Skeletal muscle tissue (tissue), 4 donors: Measurements from ENCODE around the gene AURKB. TPM values are rescaled to one million over a fixed set of nuclear protein-coding genes. Genes with fewer than 3 reads are reported as not detected.
A peak's percentile ranks its signal among the peaks of the same experiment; 100 is the strongest.

ENCODE experiments used
- H3K27ac ChIP-seq: one replicate; pipeline ENCODE4 v1.7.0; 2013; ENCODE audit warnings: mild to moderate bottlenecking, low read depth, low read length, inconsistent platforms
- H3K27me3 ChIP-seq, 3 donors: one replicate each; pipeline ENCODE4 v1.7.0; 2013; ENCODE audit warnings: low read length in 3 of 3; ENCODE audit not compliant: control insufficient read depth in 3 of 3, insufficient read depth in 3 of 3
- H3K36me3 ChIP-seq, 3 donors: one replicate each; pipeline ENCODE4 v1.7.0; 2013; ENCODE audit warnings: low read length in 3 of 3; ENCODE audit not compliant: control insufficient read depth in 3 of 3, insufficient read depth in 3 of 3
- H3K4me1 ChIP-seq, 3 donors: one replicate each; pipeline ENCODE4 v1.7.0; 2013; ENCODE audit warnings: low read length in 3 of 3, mild to moderate bottlenecking in 3 of 3; ENCODE audit not compliant: control insufficient read depth in 3 of 3, insufficient read depth in 3 of 3
- H3K4me3 ChIP-seq, 3 donors: one replicate each; pipeline ENCODE4 v1.7.0; 2013; ENCODE audit warnings: low read length in 3 of 3
- H3K9ac ChIP-seq, 3 donors: one replicate each; pipeline ENCODE4 v1.7.0; 2013; ENCODE audit warnings: low read length in 3 of 3, mild to moderate bottlenecking in 3 of 3, moderate library complexity in 2 of 3, low read depth in 1 of 3
- H3K9me3 ChIP-seq, 3 donors: one replicate each; pipeline ENCODE4 v1.7.0; 2013; ENCODE audit warnings: low read length in 3 of 3; ENCODE audit not compliant: control insufficient read depth in 3 of 3
- total RNA-seq: library from RNA; depleted of rRNA; stranded (reverse); fragments of >200 nt; gene quantifications from one replicate; pipeline ENCODE4 v1.2.3, GENCODE V29; 2014
- donor health status: Osteomylitis.

The AURKB gene
- total RNA-seq, 1 donor from 2014 or later = 5.7 TPM

DNA sequence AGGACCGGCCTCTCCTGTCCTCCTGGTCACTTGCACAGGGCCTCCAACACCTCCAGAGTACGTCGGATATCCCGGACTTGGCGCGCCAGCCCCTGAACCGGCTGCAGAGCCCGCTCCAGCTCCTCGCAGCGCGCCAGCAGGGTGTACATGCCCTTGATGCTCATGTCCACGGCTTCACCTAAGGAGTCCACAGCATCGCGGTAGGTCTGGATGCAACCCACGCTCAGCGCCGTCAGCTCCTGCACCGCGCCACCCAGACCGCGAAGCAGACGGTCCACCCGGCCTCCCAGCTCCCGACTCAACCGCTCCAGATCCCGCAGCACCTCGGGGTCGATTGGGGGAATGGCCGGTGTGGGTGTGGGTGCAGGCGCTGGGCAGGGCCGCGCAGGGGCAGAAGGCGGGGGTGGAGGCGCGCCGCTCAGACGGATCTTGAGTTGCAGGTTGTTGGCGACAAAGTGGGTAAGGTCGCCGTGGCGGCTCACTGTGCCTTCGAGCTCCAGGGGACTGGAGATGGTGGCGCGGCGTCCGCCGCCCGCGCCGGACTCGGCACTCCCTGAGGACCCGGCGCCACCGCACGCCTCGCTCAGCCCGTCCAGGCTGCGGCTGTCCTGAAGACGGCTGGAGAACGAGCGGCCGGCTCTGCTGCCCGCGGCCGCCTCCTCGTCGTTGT lies 21.2 kb downstream of the AURKB start:
- peak overlapping the region; percentile 83 to 89 (median 84) for H3K9ac ChIP-seq
- H3K27ac ChIP-seq = peak overlapping the region; percentile 88
- H3K4me1 ChIP-seq = peaks cover 47 to 51% (median 49%) of the 10 kb centered on the region in 3 donors
- H3K27me3 ChIP-seq = no peaks in the 10 kb centered on the region
- no peaks in the 10 kb centered on the region for H3K9me3 ChIP-seq
- H3K4me3 ChIP-seq = peak overlapping the region; percentile 81 to 96 (median 94)
- no peaks in the 10 kb centered on the region for H3K36me3 ChIP-seq

DNA sequence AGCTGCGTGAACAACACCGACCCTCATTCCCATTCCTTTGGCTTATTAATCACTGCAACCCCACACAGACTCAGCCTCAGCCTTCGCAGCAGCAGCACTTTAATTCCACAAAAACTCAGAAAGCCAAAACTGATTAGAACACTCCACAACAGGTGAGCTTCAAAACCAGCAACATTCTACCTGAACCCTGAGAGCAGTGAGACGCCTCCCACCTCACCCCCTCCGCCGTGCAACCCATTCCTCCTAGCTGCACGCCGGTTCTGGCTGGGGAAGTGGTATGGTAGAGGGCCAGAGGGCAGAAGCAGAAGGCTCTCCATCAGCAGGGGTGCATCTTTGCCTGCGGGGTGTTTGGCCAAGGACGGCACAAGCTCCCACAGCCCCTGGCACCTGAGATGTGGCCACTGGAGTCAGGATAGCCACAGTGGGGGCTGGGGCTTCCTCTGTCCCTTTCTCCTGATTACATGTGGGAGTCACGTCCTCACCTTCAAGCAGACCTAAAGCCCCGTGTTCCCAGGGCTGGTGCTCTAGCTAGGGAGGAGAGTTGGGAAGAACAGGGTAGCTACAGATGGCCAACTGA lies 22.0 kb downstream of the AURKB start:
- Histone ChIP-seq H3K27me3 (no peaks in the 10 kb centered on the region), H3K4me3 (peak overlapping the region; percentile 81 to 96 (median 94)), H3K9me3 (no peaks in the 10 kb centered on the region), H3K36me3 (no peaks in the 10 kb centered on the region), H3K4me1 (peaks cover 47 to 51% (median 49%) of the 10 kb centered on the region in 3 donors), H3K27ac (peak overlapping the region; percentile 77), H3K9ac (peak overlapping the region; percentile 83 to 89 (median 84))

GRCh38 chr17:8187517-8188262 lies 22.7 kb downstream of the AURKB start:
- H3K9me3 ChIP-seq = no peaks in the 10 kb centered on the region
- H3K27me3 ChIP-seq = no peaks in the 10 kb centered on the region
- peak overlapping the region; percentile 87 to 96 (median 94) for H3K4me3 ChIP-seq
- H3K9ac ChIP-seq = peak overlapping the region; percentile 83 to 89 (median 84)
- peak overlapping the region; percentile 77 for H3K27ac ChIP-seq
- H3K36me3 ChIP-seq = no peaks in the 10 kb centered on the region
- H3K4me1 ChIP-seq = peaks cover 45 to 49% (median 48%) of the 10 kb centered on the region in 3 donors

GRCh38 chr17:8186787-8187516 lies 23.4 kb downstream of the AURKB start:
- H3K4me1 ChIP-seq = peaks cover 38 to 43% (median 42%) of the 10 kb centered on the region in 3 donors
- H3K27ac ChIP-seq = peak overlapping the region; percentile 77
- H3K36me3 ChIP-seq = no peaks in the 10 kb centered on the region
- H3K4me3 ChIP-seq = peak overlapping the region; percentile 87 to 96 (median 94)
- no peaks in the 10 kb centered on the region for H3K9me3 ChIP-seq
- H3K27me3 ChIP-seq = no peaks in the 10 kb centered on the region
- H3K9ac ChIP-seq = peak overlapping the region in 2 of 3 donors; percentile 82 to 89

GRCh38 chr17:8186446-8186786 lies 24.0 kb downstream of the AURKB start:
- Histone ChIP-seq H3K27ac (peak overlapping the region; percentile 77), H3K36me3 (no peaks in the 10 kb centered on the region), H3K4me3 (peak overlapping the region; percentile 87 to 96 (median 94)), H3K9me3 (no peaks in the 10 kb centered on the region), H3K27me3 (no peaks in the 10 kb centered on the region), H3K4me1 (peaks cover 32 to 37% (median 37%) of the 10 kb centered on the region in 3 donors), H3K9ac (peak overlapping the region; percentile 82 to 89 (median 84))

GRCh38 chr17:8185582-8186445 lies 24.6 kb downstream of the AURKB start:
- Histone ChIP-seq H3K4me3 (peak overlapping the region; percentile 87 to 96 (median 94)), H3K27ac (peak overlapping the region; percentile 77), H3K36me3 (no peaks in the 10 kb centered on the region), H3K9me3 (no peaks in the 10 kb centered on the region), H3K27me3 (no peaks in the 10 kb centered on the region), H3K9ac (peak overlapping the region; percentile 84 to 89 (median 88)), H3K4me1 (peaks cover 31 to 36% (median 34%) of the 10 kb centered on the region in 3 donors)

- Histone ChIP-seq H3K27me3 (no peaks in the 10 kb centered on the region), H3K27ac (no peak overlapping the region), H3K9me3 (no peaks in the 10 kb centered on the region), H3K36me3 (no peaks in the 10 kb centered on the region), H3K4me3 (peak overlapping the region; percentile 64 to 82 (median 79)), H3K4me1 (peaks cover 20 to 28% (median 28%) of the 10 kb centered on the region in 3 donors), H3K9ac (peak overlapping the region in 2 of 3 donors; percentile 70 to 84)
Measured at GRCh38 chr17:8176998-8177731, 33.2 kb downstream of the AURKB start.

DNA sequence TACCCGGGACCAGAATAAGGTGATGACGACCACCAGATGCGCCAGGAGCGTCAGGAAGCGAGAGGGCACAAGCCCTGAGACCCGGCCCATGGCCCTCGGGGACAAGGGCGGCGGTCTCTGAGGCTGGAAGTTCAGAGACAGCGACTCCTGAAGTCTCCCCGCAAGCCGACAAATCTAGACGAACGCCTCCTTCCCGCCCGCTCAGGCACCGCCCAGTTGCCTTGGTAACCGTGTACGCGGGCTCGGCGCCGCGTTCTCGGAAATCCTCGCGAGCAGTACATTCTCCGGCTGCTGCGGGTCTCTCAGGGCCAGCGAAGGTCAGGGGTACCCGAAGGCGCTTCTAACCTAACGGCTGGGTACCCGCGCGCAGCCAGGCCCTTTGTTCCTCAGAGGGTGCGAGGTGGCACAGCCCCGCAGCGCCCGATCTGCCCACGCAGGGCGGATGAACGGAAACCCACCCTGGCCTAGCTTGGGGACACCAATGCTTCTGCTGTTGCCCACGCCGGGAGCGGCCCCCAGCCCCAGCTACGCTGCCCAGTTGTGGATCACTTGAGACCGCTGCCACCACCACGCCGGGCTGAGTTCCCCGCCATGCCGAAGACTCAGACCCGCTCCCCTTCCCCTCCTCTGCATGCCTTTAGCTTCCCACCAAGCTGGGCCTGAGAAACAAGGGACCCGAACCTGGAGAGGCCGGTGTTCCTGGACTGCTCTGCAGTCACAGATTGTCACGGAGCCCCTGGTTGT lies 34.0 kb downstream of the AURKB start, which contains the start of gene TMEM107:
Gene TMEM107, minus strand, starts transcription at position 184 of the 744 bp plus-strand sequence. Its CDS starts 94 bp downstream, at position 90.
- Histone ChIP-seq H3K27ac (peak within 1 kb of the TSS; percentile 33), H3K9ac (peak within 1 kb of the TSS; percentile 66 to 84 (median 70)), H3K4me1 (peaks cover 20 to 28% (median 28%) of the 10 kb centered on the region in 3 donors), H3K9me3 (no peaks in the 10 kb centered on the region), H3K27me3 (no peaks in the 10 kb centered on the region), H3K36me3 (no peaks in the 10 kb centered on the region), H3K4me3 (peak within 1 kb of the TSS; percentile 64 to 82 (median 79))
